ENCODE data around the gene GLRX. TPM values are rescaled to one million over a fixed set of nuclear protein-coding genes. Genes with fewer than 3 reads are reported as not detected.
"Not testable (repeated sequence)": the region's sequence is repeated elsewhere in the genome, so short reads cannot be mapped to it uniquely, and the experiment has no call there.

Gene GLRX
- total RNA-seq, 1 donor from 2014 or later = 139 TPM

GRCh38 chr5:95837492-95837891 is 15.0 kb upstream of the GLRX start:
- no peak for TF ChIP-seq CTCF (IDR thresholded peaks at IDR 0.05; ENCODE audit: insufficient read depth, low read length, poor library complexity, severe bottlenecking)
- H3K27me3 ChIP-seq (ENCODE audit: control insufficient read depth, insufficient read depth, low read length) = no peaks in the 10 kb centered on the region
- no peaks in the 10 kb centered on the region for H3K36me3 ChIP-seq (ENCODE audit: control insufficient read depth, insufficient read depth, low read length)
- H3K4me3 ChIP-seq (ENCODE audit: low read depth, low read length) = no peak overlapping the region
- DNase-seq (ENCODE audit: low read depth) = no peak

GRCh38 chr5:95836971-95837370 is 14.4 kb upstream of the GLRX start:
- not testable (repeated sequence) for H3K36me3 ChIP-seq (ENCODE audit: control insufficient read depth, insufficient read depth, low read length); DNase-seq (ENCODE audit: low read depth); H3K27me3 ChIP-seq (ENCODE audit: control insufficient read depth, insufficient read depth, low read length); H3K4me3 ChIP-seq (ENCODE audit: low read depth, low read length)

GRCh38 chr5:95836544-95836943 is 14.0 kb upstream of the GLRX start:
- Histone ChIP-seq H3K27me3 (ENCODE audit: control insufficient read depth, insufficient read depth, low read length) (no peaks in the 10 kb centered on the region), H3K4me3 (ENCODE audit: low read depth, low read length) (no peak overlapping the region), H3K36me3 (ENCODE audit: control insufficient read depth, insufficient read depth, low read length) (no peaks in the 10 kb centered on the region)
- TF ChIP-seq CTCF (IDR thresholded peaks at IDR 0.05; ENCODE audit: insufficient read depth, low read length, poor library complexity, severe bottlenecking) = no peak
- DNase-seq (ENCODE audit: low read depth) = no peak

GRCh38 chr5:95835682-95836385 is 13.3 kb upstream of the GLRX start:
- no peak for DNase-seq (ENCODE audit: low read depth)
- Histone ChIP-seq H3K27me3 (ENCODE audit: control insufficient read depth, insufficient read depth, low read length) (no peaks in the 10 kb centered on the region), H3K36me3 (ENCODE audit: control insufficient read depth, insufficient read depth, low read length) (no peaks in the 10 kb centered on the region), H3K4me3 (ENCODE audit: low read depth, low read length) (no peak overlapping the region)
- no peak for TF ChIP-seq CTCF (IDR thresholded peaks at IDR 0.05; ENCODE audit: insufficient read depth, low read length, poor library complexity, severe bottlenecking)

GRCh38 chr5:95832664-95833063 is 10.1 kb upstream of the GLRX start:
- H3K4me3 ChIP-seq (ENCODE audit: low read depth, low read length) = no peak overlapping the region
- no peak for TF ChIP-seq CTCF (IDR thresholded peaks at IDR 0.05; ENCODE audit: insufficient read depth, low read length, poor library complexity, severe bottlenecking)
- H3K36me3 ChIP-seq (ENCODE audit: control insufficient read depth, insufficient read depth, low read length) = no peaks in the 10 kb centered on the region
- H3K27me3 ChIP-seq (ENCODE audit: control insufficient read depth, insufficient read depth, low read length) = no peaks in the 10 kb centered on the region
- no peak for DNase-seq (ENCODE audit: low read depth)

- DNase-seq (ENCODE audit: low read depth) = no peak
- Histone ChIP-seq H3K27me3 (ENCODE audit: control insufficient read depth, insufficient read depth, low read length) (no peaks in the 10 kb centered on the region), H3K4me3 (ENCODE audit: low read depth, low read length) (no peak overlapping the region), H3K36me3 (ENCODE audit: control insufficient read depth, insufficient read depth, low read length) (no peaks in the 10 kb centered on the region)
- TF ChIP-seq CTCF (IDR thresholded peaks at IDR 0.05; ENCODE audit: insufficient read depth, low read length, poor library complexity, severe bottlenecking) = no peak
Observed at GRCh38 chr5:95830226-95830625, 7.7 kb upstream of the GLRX start.

All from kidney epithelial cell (primary cell).